Uterus (tissue), 4 donors: ENCODE data around the gene IVD. TPM values are rescaled to one million over a fixed set of nuclear protein-coding genes. Genes with fewer than 3 reads are reported as not detected.

ENCODE experiments used
- DNase-seq, 2 donors: peaks; one replicate each; pipeline ENCODE4 v3.0.0-alpha.2; 2019 to 2020
- H3K27ac ChIP-seq, 2 donors: fragments of 200-600 bp; sonication (generic); 1 replicate in 1 of 2; 2 replicates in 1 of 2; pipeline ENCODE4 v1.5.1; 2016 to 2018
- H3K27me3 ChIP-seq, 2 donors: fragments of 200-600 bp; sonication (generic); one replicate each; pipeline ENCODE4 v1.5.1; 2018 to 2019; ENCODE audit warnings: control low read depth in 1 of 2
- H3K36me3 ChIP-seq, 2 donors: fragments of 200-600 bp; sonication (generic); one replicate each; pipeline ENCODE4 v1.5.1; 2019; ENCODE audit warnings: control low read depth in 1 of 2
- H3K4me1 ChIP-seq, 2 donors: fragments of 200-600 bp; sonication (generic); one replicate each; pipeline ENCODE4 v1.5.1; 2018 to 2019; ENCODE audit warnings: control low read depth in 1 of 2
- H3K4me3 ChIP-seq, 2 donors: fragments of 200-600 bp; sonication (generic); 1 replicate in 1 of 2; 2 replicates in 1 of 2; pipeline ENCODE4 v1.5.1; 2018 to 2019; ENCODE audit warnings: mild to moderate bottlenecking in 1 of 2
- H3K9me3 ChIP-seq, 2 donors: fragments of 200-600 bp; sonication (generic); one replicate each; pipeline ENCODE4 v1.5.1; 2019; ENCODE audit warnings: control low read depth in 1 of 2
- POLR2A ChIP-seq, 2 donors: fragments of 450-650 bp; IDR thresholded peaks; one replicate each; pipeline ENCODE4 v1.6.1; 2016; ENCODE audit warnings: antibody characterized with exemption in 2 of 2, mild to moderate bottlenecking in 1 of 2, moderate library complexity in 1 of 2
- intact Hi-C: fragments of 100-400 bp; cut with DNase I; formaldehyde crosslinking; loops from one replicate; pipeline ENCODE4 v1.15.1; 2023; ENCODE audit warnings: low total_unique reads
- total RNA-seq, 4 donors: library from RNA; depleted of rRNA in 3 of 4; stranded (reverse); fragments of >200 nt in 3 of 4; gene quantifications; one replicate each; pipeline versions ENCODE4 v1.1.0 to v1.2.4, GENCODE V29; 2014 to 2023
- TF ChIP-seq, protein P1 (sequence below), 4 experiments: fragments of 200-600 bp in 2 of 4; fragments of 450-650 bp in 2 of 4; sonication (generic) in 2 of 4; IDR thresholded peaks; one replicate each; pipeline ENCODE4 v1.5.1; 2016 to 2019; ENCODE audit warnings: antibody characterized with exemption in 4 of 4, mild to moderate bottlenecking in 2 of 4, moderate library complexity in 1 of 4
- donor health status: DM: yes; HTN: yes; CAD: no.

Gene IVD
- total RNA-seq, 4 donors from 2014 or later, result 66.5 to 203 (median 83.7) TPM

DNA sequence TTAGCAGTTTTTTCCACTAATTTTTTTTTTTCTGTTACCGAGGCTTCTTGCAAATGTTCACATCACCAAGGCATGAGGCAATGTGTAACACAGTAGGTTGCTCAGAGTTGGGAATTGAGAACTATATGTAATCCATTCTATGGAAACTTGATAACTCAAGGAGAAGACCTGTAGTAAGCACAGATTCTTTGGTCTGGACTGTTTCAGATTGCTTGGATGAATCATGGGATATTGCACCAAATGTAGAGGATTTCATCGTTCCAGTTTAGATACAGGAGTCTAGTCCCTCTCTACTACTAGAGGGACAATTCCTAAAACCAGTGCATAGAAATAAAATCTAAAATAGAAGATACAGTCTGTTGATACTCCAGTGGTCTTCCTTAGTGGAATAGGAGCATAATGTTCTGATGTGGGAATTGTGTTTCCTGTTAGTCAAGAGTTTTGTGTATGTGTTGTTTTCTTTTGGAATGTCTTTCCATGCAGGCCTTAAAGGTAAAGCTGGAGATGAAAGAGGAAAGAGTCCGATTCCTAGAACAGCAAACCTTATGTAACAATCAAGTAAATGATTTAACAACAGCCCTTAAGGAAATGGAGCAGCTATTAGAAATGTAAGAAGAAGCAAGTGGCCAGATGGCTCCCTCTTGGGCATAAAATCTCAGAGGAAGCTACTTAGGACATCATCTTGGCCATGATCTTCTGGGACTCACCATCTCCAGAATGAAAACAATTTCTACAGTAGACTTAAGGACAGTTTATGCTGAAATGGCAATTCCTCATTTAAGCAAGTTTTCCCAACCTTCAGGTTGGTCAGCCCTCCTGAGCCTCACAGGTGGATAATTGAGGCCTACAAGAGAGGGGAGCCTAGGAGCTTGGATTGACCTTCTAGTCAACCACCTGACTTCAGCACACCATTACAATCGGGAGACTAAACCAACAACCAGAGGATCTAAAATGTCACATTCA lies 12.3 kb upstream of the IVD start:
- H3K4me3 ChIP-seq, result no peak overlapping the region
- no peak overlapping the region for H3K27ac ChIP-seq
- H3K27me3 ChIP-seq, result no peaks in the 10 kb centered on the region
- TF ChIP-seq, protein P1, sequence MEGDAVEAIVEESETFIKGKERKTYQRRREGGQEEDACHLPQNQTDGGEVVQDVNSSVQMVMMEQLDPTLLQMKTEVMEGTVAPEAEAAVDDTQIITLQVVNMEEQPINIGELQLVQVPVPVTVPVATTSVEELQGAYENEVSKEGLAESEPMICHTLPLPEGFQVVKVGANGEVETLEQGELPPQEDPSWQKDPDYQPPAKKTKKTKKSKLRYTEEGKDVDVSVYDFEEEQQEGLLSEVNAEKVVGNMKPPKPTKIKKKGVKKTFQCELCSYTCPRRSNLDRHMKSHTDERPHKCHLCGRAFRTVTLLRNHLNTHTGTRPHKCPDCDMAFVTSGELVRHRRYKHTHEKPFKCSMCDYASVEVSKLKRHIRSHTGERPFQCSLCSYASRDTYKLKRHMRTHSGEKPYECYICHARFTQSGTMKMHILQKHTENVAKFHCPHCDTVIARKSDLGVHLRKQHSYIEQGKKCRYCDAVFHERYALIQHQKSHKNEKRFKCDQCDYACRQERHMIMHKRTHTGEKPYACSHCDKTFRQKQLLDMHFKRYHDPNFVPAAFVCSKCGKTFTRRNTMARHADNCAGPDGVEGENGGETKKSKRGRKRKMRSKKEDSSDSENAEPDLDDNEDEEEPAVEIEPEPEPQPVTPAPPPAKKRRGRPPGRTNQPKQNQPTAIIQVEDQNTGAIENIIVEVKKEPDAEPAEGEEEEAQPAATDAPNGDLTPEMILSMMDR (IDR thresholded peaks at IDR 0.05), result no peak
- no peak for TF ChIP-seq POLR2A (IDR thresholded peaks at IDR 0.05)
- intact Hi-C loops, result no loop called here
- no peak for DNase-seq
- H3K9me3 ChIP-seq, result no peaks in the 10 kb centered on the region
- H3K4me1 ChIP-seq, result no peaks in the 10 kb centered on the region
- no peaks in the 10 kb centered on the region for H3K36me3 ChIP-seq

DNA sequence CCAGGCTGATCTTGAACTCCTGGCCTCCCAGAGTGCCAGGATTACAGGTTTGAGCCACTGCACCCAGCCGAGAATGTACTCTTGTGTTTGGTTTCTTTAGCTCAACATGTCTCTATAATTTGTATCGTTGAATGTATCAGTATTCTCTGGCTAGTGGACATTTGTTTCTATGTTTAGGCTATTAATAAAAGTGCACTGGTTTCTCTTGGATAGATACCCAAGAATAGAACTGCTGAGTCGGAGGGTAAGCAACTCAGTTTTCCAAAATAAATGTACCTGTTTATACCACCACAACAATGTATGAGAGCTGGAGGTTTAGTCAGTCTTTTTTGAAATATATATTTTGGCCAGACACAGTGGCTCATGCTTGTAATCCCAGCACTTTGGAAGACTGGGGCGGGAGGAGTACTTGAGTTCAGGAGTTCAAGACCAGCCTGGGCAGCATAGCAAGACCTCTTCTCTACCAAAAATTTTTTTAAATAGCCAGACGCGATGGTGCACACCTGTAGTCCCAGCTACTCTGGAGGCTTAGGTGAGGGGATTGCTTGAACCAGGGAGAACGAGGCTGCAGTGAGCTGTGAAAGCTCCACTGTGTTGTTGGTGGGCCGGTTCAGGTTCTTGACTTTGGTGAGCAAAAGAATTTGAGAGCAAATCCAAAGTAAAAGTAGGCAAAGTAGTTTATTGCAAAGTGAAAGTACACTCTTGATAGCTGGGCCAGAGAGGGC lies 7.7 kb upstream of the IVD start:
- TF ChIP-seq, protein P1 (IDR thresholded peaks at IDR 0.05), result no peak
- TF ChIP-seq POLR2A (IDR thresholded peaks at IDR 0.05), result no peak
- no peaks in the 10 kb centered on the region for H3K9me3 ChIP-seq
- no peaks in the 10 kb centered on the region for H3K27me3 ChIP-seq
- no peak for DNase-seq
- intact Hi-C loops, result no loop called here
- no peaks in the 10 kb centered on the region for H3K4me1 ChIP-seq
- H3K4me3 ChIP-seq, result no peak overlapping the region
- H3K27ac ChIP-seq, result no peak overlapping the region
- no peaks in the 10 kb centered on the region for H3K36me3 ChIP-seq

DNA sequence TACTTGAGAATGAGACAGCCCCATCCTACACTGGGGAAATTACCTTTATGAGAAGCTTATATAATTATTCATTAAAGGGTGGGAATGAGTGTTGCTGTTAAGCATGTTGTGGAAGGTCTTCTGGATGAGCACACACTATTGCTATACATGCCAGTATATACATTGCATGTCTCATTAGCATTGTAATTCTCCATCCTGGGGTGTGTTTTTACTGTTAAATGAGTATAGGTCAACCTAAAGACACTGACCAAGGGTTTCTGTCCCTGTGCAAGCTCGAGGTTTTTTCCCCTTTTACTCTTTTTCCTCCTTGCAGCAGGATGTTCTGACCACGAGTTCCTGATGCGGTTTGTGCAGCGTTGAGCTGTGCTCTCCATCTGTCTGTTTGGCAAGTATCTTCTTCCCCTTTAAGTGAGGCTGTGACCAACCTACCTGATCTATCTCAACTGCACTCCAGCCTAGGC lies 7.2 kb upstream of the IVD start:
- Histone ChIP-seq H3K27ac (no peak overlapping the region), H3K4me1 (no peaks in the 10 kb centered on the region)

DNA sequence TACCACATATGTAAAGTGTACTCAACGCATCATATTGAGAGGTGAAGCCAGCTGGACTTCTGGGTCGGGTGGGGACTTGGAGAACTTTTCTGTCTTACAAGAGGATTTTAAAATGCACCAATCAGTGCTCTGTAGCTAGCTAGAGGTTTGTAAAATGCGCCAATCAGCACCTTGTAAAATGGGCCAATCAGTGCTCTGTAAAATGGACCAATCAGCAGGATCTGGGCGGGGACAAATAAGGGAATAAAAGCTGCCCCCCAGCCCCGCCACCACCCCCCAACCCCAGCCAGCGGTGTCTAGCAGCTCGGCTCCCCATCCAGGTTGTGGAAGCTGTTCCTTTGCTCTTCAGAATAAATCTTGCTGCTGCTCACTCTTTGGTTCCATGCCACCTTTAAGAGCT lies 6.2 kb upstream of the IVD start:
- TF ChIP-seq, protein P1 (IDR thresholded peaks at IDR 0.05), result no peak
- no peak for TF ChIP-seq POLR2A (IDR thresholded peaks at IDR 0.05)
- no peak overlapping the region for H3K27ac ChIP-seq
- no peaks in the 10 kb centered on the region for H3K9me3 ChIP-seq
- DNase-seq, result no peak
- no peak overlapping the region for H3K4me3 ChIP-seq
- H3K36me3 ChIP-seq, result no peaks in the 10 kb centered on the region
- no peaks in the 10 kb centered on the region for H3K27me3 ChIP-seq
- no peaks in the 10 kb centered on the region for H3K4me1 ChIP-seq
- intact Hi-C loops, result no loop called here

More for the DNA sequence above, 7.2 kb upstream of the IVD start:
- Histone ChIP-seq H3K36me3 (no peaks in the 10 kb centered on the region), H3K9me3 (no peaks in the 10 kb centered on the region), H3K4me3 (no peak overlapping the region), H3K27me3 (no peaks in the 10 kb centered on the region)
- TF ChIP-seq, protein P1 (IDR thresholded peaks at IDR 0.05), result no peak
- TF ChIP-seq POLR2A (IDR thresholded peaks at IDR 0.05), result no peak
- DNase-seq, result no peak
- intact Hi-C loops, result no loop called here
